Stimulated activated CD8-positive, alpha-beta memory T cell treated with anti-CD3 and anti-CD28 coated beads, Interleukin-12 subunit alpha, Interleukin-12 subunit beta, amount 100 ng/mL, for 4 hours (primary cell): ENCODE measurements around the gene CLMN.

Experiments
- DNase-seq: peaks from one replicate; pipeline ENCODE4 v3.0.0-alpha.2; 2020; ENCODE audit warnings: low read depth

Gene CLMN

DNA sequence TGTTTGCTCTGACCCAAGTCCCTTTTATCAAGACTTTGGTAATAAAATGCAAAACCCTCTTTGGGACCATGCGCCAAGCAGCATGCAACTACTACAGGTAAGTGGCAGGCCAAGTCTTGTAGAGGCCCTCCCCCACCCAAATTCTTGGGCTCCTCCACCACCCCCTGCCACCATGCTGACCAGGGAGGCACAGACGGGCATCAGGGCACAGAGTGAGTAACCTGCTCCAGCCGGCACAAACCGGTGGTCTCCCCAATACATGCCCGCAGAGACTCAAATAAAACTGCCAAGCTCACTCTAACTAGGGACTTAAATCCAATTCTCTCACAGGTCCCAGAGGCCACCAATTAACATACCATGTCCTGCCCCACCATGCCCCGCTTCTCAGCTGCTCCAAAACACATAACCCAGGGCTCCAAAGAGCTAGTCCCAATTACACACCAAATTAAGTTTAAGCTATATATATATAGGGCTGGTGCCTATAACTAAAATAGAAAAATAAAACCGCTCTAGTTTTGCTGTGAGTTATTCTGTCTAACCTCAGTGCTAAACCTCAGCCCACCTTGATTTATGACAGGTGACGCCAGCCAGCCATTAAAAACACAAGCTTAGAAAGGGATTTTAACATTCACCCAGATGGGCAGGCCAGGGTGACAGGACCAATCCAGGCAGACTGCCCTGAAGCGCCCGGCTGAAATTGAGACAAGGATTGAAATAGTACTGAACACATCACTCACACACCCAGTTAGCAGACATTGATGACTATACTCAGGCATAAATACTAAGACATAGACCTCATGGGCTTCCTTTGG is 81.0 kb downstream of the CLMN start:
- no peak for DNase-seq

DNA sequence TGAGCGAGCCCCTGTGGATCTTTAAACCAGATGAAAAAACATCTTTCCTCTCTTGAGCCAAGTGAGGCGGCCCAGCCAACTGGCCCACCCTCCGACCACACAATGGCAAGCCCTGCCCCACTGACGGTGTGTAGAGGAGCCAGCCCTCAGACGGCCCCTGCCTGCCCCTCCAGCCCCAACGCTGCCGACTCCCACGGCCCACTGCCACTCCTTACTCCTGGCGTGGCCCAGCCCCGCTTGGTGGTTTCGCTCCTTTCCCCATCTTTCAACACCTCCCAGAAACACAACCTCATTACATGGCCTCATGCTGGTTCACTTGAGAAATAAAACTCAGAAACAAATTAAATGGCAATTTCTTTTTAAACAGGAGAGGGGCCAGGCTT is 81.8 kb downstream of the CLMN start:
- no peak for DNase-seq

DNA sequence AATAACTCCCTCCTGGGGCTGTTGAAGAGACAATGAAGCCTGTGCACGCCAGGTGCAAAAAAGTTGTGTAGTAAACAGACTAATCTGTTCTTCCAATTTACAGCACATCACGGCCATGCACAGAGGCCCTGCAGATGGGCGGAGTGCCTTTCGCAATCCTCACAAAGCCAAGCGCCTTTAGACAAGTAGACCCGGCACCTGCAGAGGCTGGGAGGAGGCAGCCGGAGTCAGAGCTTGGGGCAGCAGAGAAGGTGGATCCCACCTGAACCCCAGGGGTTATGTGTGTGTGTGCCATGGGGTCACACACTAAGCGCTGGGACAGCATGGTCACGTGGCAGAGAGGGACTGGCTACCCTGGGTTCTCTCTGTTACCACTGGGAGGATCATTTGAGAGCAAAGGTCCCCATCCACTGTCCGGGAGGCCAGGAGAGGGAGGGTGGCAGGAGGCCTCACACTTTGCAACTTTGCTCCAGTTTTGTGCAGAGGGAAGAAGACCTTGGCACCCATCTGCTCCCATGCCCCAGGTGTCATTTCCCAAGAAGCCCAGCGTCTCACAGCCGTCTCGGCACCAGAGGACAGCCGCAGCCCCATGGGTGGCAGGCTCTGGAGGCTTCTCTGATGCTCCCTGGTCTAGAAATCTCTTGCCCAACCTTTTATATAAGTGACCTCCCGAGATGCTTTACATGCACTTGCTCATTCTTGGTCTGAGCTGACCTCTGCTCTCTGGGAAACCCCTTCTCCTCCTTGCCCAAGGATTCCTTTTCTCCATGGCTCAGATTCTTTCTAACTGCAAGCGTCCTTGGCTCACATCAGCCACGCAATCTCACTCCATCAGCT is 82.4 kb downstream of the CLMN start:
- no peak for DNase-seq

DNA sequence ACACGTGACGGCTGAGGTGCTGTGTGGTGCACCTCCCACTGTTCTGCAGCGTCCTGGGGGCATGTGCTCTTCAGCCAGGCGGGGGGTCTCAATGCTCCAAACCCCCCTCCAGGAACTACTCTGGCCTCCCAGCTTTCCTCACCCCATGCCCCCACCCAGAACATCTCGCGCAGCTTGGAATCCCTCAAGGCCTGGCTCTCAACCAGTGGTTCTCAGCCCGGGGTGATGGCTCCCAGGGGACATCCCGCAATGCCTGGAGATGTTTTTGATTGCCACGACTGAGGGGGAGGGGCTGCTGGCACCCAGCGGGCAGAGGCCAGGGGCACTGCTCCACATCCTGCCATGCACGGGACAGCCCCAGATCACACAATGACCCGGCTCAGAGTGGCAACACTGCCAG is 83.5 kb downstream of the CLMN start:
- no peak for DNase-seq

DNA sequence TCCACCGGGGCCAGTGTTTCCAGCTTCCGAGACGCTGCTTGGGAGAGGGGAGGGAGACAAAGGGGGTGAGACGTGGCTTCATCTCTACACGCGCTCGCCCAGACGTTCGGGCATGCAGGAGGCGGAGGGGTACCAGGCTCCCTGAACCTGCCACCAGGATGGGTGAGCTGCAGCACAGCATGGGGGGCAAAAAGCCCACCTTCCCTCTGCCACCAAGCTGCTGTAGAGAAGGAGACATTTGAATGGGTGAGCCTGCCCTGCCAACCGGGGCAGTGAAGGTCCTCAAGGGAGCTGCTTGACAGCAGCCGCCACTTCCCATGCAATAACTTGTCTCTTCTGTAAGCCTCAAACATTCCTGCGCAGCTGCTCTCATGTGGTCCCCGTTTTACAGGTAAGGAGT is 83.9 kb downstream of the CLMN start:
- no peak for DNase-seq

DNA sequence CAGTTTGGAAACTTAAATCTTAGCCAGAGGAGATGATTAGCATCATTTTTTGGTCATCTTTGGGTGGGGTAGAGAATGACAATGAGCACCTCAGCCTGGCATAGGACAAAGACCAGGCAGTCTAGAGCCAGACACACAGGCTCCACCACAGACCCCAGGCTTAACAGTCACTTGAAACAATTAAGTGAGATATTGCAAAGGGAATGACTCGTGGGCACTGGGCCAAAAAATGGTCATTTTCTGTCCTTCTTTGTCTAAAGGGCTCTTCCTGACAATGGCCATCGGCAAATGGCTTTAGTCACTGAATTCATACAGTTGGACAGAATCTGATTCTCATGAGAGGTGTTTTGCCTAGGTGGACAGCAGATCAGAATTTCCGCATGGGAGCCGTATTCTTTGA is 84.4 kb downstream of the CLMN start:
- no peak for DNase-seq

DNA sequence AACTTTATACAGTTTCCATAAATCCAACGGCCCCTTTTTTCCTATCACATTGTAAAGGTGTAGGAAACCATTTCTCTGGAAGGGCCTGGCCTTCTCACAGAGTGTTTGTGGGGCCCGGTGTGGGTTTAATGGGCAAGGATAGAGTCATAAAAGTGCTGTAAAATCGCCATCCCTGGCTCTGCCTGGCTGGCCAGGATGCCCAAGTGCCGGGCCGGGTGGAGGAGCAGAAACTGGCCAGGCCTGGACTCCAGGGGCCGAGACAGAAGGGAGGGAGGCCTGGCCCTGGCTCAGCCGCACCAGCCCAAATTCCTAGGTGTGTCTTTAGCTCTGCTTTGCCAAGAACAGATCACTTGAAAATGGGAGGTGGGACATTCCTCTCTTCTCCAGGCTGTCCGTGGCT is 85.3 kb downstream of the CLMN start:
- no peak for DNase-seq

DNA sequence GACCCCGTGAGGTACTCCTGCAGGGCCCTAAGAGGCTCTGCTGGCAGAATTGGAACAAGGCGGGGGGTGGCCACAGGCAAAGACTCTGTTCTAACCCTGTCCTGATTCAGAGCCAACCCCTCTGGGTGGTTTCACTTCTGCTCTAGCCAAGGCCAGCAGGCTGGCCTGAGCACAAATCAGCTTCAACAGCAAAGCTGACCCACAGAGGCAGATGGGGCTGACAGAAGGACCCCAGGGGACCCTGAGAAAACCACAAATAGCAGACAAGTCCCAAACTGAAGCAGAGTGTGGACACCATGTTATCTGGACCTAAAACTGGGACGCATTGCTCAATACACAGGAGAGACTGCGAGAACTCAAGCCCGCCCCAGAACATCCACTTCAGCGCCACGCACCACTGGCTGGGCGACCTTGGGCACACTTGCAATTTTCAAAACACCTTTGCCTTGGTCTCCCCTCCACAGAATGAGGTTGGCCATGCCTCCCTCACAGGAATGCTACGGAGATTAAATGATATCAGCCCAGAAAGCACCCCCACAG is 85.9 kb downstream of the CLMN start:
- DNase-seq = no peak

DNA sequence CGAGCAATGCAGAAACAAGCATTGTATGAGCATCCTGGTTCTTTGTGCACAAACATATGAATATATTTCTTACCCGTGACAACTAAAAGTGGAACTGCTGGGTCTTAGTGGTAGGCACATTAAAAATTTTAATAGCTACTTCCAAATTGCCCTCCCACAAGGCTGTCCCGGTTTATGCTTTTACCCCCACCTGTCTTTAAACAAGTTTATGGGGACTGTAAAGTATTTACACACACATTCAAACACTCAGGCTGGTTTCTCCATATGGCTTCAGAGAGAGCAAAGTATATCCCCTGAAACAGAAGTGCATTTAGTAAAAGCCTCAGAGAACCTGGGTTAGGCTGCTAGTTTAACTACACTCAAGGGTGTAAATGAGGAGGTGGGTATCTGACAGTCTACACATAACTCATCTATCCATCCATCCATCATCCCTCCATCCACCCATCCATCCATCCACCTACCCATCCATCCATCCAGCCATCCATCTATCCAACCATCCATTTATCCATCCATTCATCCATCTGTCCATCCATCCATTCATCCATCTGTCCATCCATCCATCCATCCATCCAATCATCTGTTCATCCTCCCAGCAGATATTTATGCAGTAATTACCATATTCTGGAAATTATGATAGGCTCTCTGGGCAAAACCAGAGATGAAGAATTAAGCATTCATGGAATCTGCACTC is 86.7 kb downstream of the CLMN start:
- no peak for DNase-seq

DNA sequence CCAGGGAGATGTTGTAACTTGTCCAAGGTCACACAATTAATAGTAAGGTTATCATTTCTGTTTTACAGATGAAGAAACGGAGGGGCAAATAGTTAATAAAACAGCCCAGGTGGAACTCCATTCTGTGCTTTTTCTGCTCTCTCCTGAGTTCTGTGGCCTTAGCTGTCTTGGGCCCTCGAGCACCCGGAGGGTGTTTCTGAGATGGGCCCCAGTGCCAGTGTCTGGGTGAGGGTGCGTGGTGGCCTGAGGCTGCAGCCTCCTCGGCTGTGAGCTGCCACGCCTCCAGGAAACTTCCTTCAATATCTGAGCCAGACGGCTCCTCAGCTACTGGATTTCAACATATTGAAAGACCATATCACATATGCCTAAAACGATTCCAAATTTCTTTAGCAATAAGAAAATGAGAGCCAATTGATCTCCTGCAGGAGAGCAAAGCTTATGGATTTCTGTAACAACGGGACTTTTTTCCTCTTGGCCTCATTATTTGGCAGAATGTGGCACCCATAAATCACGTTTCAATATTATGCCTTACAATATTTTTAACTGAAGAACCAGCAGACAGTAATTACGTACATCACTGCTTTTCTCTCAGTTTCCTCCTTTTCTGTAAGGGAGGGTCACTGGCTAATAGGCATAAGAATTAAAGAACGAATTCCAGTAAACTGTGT is 87.6 kb downstream of the CLMN start:
- DNase-seq = no peak

DNA sequence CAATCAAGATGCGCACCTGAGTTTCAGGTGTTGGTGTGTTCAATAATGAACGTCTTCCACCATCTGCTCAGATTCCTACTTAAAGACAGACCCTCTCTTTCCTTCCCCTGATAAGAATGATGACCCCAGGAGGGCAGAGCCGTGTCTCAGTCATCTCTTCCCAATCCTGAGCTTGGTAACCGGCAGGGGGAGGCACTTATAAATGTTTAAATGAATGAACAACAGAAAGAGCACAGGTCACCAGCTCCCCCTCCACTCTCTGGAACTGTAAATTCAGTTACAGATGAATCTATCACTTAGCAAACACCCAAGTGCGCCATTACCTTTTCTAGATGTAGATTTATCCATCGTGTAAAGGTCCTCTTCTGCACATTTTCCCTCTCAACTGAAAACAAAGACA is 90.0 kb downstream of the CLMN start:
- no peak for DNase-seq

DNA sequence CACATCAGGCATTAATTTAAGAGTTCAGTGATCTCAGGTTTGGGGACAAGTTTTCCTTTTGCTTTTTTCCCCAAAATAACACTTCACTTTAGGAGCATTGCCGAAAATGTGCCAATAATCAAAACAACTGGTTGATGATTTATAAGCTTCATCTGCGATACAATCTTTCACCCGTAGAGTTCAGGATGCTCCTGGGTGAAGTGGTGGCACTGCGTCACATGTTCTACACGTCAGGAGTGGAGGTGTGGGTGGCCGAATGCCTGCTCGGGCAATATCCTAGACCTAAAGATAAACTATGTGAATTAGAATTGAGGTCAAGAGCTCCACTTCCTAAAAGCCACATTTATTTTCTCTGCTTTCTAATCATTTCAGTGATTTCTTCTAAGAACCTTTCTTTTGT is 91.5 kb downstream of the CLMN start:
- DNase-seq = no peak

DNA sequence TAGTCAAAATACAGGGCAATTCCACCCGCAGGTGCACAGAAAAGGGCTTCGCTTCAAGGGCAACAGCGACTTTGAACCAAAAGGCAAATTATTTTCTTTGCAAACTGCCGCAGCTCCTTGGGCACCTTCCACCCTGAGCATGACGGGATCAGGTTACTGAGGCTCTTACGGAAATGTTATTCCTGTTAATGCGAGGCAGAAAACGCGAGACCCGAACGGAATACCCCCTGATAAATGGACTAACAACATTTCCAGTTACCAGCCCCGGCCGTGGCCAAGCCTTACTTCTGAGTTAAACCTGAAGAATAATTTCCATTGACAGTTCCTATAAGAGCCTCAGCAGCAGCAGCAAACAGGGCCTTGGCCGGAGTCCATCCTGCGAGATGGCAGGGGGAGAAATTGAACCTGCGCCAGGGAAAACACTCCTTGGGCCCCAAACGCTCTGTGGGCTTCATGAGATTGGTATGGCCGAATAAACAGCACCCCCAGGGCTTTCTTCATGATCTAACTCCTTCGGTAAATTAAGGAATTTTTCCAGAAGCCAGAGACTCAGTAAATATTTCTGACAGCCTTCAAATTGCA is 92.3 kb downstream of the CLMN start:
- no peak for DNase-seq

DNA sequence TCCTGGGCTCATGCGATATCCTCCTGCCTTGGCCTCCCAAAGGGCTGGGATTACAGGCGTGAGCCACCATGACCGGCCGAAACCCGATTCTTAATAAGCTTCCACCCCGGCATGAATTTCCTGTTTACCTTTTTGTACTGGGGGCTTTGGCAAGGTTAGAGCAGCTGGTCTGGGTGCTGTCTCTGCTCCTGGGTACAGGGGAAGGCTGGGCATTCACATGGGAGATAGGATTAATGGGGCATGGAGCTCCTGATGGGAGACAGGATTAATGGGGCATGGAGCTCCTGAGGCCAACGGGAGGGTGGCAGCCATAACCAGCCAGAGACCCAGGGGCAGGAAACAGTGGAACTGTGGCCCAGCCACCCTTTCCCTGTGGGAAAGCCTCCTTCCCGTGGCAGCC is 92.9 kb downstream of the CLMN start:
- no peak for DNase-seq

DNA sequence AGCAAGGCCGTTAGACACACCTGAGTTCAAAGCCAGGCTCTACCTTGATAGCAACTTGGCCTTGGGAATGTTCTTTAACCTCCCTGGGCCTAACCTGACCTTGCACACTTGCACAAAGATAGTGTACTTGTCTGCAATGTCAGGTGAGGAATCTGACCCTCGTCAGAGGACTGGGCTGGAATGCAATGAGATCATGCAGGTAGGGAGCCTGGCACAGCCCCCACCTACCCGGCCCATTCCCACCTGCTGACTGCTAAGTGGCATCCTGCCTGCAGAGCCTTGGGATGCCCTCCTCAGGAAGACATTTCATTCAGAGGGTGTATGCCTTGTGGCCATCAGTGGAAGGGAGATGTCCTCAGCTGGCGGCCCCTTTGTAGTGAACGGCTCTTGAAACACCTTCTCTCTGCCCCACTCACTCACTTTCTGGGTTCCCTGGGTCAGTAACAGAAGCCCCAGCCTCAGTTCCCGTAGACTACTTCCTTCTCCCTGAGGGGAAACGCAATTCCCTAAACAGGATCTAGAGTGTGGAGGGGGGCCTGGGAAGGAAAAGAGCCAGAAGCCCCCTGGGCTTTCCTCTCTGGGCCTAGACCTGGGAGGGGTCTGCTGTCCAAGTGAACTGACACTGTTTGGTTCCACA is 94.3 kb downstream of the CLMN start:
- DNase-seq = no peak

DNA sequence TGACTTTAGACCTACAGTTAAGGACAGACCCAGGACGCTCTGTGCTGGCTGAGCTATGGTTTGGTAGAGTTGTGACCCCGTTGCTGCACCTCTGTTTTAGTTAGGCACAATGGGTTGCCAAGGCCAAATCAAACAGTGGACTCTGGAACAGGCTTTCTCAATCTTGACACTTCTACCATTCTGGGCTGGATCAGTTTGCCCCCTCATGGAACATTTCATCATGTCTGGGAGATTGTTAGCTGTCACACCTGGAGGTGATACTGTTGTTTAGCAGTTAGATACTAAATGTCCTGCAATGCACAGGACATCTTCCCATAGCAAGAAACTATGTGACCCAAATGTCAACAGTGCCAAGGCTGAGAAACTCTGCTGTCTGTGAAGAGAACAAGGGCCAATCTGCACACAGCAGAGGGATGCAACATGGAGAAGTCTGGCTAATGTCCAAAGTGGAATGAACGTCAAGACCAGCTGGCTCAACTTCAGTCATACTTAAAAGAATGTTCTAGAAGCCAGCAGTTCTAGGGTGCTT is 96.8 kb downstream of the CLMN start:
- no peak for DNase-seq

DNA sequence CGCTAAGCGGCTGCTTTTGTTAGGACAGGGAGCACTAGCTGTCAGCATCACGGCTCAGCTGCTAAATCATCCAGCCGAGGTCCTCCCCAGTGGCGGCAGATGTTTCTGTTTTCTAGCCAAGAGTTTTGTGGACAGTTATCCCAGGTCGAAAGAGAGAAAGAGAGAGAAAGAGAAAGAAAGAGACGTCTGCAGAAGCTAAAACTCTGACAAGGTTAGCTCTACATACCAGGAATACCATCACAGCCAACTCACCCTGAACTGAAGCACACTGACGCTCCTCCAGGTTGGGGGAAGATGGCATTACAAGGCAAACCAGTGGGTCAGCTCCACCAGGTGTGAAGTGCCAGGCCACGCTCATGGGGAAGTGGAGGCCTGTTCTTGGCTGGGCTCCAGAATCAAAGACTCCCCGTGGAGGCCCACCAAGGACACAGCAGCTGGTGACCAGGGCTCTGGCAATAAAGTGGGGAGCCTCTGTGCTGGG is 97.5 kb downstream of the CLMN start:
- DNase-seq = no peak

DNA sequence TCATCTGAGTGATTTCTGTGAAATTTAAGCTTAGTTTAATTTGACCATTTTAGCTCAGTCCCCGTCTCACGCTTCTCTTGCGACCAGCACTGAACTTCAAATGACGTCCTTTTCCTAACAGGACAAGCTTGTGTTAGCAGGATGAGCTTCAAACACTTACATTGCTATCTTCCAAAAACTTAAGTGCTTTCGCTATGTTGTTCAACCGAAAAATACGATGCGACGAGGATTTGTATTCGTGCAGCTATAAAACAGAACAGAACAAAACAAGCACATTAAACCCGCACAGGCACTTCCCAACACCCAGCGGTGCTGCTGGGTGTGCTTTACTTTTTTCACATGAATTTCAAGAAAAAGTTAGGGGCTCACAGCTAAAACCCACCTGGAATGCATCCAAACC is 98.2 kb downstream of the CLMN start:
- no peak for DNase-seq

DNA sequence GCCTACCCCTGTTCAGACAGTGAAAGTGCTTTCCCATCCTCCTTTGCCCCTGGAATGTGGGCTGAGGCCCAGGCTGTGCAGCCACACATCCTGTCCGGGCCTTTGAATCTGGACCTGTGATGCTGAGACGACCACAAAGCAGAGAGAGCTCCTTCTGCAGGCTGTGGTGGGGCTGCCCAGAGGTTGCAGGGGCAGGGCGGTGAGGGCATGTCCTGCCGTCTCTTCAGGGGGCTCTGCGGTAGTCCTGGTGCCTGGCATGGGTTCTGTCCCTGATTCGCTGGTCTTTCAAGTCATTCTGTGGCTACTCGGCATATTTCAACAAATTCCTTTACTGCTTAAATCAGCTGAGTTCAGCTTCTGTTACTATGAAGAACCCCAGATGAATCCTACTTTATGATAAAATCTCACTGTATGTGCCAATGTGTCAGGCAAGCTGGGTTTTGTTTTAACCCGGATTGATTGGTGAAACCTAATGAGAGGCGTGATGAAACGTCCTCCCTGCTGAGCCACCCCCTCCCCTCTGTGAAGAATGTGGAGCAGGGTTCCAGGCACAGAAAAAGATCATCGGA is 99.0 kb downstream of the CLMN start:
- no peak for DNase-seq

DNA sequence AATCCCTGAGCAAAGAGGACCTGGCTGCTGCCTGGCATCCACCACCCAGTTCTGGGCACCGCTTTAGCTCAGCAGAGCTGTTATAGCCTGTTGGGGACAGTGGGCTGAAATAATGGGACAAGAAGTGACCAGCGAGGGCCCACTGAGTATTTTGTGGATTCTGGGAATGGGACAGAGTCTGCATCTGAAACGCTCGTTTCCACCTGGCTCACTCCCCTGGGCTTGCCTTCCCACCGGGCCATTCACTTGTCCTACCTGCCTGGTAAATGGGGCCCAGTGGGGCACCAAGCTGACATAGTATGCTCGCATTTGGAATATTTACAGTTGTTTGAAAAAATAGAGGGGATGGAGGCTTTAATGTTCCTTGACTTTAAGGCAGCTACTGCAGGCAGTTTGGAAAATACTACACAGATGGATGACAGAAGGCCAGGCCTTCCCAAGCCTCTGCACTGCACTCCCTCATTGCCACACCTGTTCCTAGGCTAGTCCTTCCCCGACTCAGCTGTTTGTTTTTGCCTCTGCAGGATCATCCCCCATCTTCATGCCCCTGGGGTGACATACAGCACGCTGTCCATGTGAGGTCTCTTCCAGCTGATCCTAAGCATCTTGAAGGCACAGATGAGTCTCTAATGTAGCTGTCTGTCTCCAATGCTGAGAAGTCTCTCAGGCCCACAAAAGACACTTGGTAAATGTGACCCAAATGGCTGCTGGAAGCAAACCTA is 101.1 kb downstream of the CLMN start:
- DNase-seq = no peak
